ENCODE data around the gene SGSH.

DNA sequence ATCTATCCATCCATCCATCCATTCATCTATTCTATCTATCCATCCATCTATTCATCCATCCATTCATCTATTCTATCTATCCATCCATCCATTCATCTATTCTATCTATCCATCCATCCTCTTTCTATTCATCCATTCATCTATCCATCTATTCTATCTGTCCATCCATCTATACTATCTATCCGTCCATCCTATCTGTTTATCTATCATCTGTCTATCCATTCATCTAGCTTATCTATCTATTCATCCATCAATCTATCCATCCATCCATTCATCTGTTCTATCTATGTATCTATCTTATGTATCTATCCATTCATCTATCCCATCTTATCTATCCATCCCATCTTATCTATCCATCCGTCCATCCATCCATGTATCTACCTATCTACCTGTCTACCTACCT is 49.3 kb upstream of the SGSH start:
- TF ChIP-seq CTCF (IDR thresholded peaks at IDR 0.05 in 4 of 5, conservative IDR thresholded peaks at IDR 0.05 in 1 of 5) (no peak), POLR2A (IDR thresholded peaks at IDR 0.05) (no peak)
